ENCODE data around the gene CCDC197. TPM values are rescaled to one million over a fixed set of nuclear protein-coding genes. Genes with fewer than 3 reads are reported as not detected.

CCDC197 gene
- total RNA-seq, 2 experiments from 2014 or later, result not detected

- H3K4me2 ChIP-seq (ENCODE audit: low read length), result no peak overlapping the region
- no peak for TF ChIP-seq EZH2phosphoT487 (IDR thresholded peaks at IDR 0.05; ENCODE audit: borderline replicate concordance, low read depth, low read length)
- intact Hi-C loops (cut with micrococcal nuclease; ENCODE audit: unreplicated experiment), result no loop called here
Measured at GRCh38 chr14:93986955-93987354, 10.1 kb upstream of the CCDC197 start.

GRCh38 chr14:93987376-93987775 lies 9.7 kb upstream of the CCDC197 start:
- Histone ChIP-seq H4K20me1 (ENCODE audit: insufficient read depth, low read length) (no peaks in the 10 kb centered on the region), H3K4me3 (ENCODE audit: low read depth, low read length, poor library complexity, severe bottlenecking) (no peak overlapping the region), H3K27ac (ENCODE audit: low read depth, low read length, poor library complexity, severe bottlenecking) (no peak overlapping the region), H3K4me2 (ENCODE audit: low read length) (no peak overlapping the region), H3K4me1 (ENCODE audit: insufficient read depth, low read length, poor library complexity, severe bottlenecking) (peaks cover 8% of the 10 kb centered on the region), H3K79me2 (ENCODE audit: insufficient read depth, low read depth, low read length) (no peaks in the 10 kb centered on the region), H3K9me3 (ENCODE audit: low read length) (no peaks in the 10 kb centered on the region), H2AFZ (ENCODE audit: low read length) (no peak overlapping the region), H3K9me2 (ENCODE audit: insufficient read depth, low read length) (no peaks in the 10 kb centered on the region), H3K36me3 (ENCODE audit: insufficient read depth, low read length) (no peaks in the 10 kb centered on the region)
- TF ChIP-seq EZH2phosphoT487 (IDR thresholded peaks at IDR 0.05; ENCODE audit: borderline replicate concordance, low read depth, low read length) (no peak), CTCF (conservative IDR thresholded peaks at IDR 0.05; ENCODE audit: low read length) (no peak)
- intact Hi-C loops (cut with micrococcal nuclease; ENCODE audit: unreplicated experiment), result no loop called here
- CTCF ChIA-PET (ENCODE audit: unreplicated experiment), result no interaction called here
- POLR2A ChIA-PET, result no interaction called here
- no peak for DNase-seq (ENCODE audit: low spot score)
- BruUV-seq (replicated peaks), result no TSS peak

More at GRCh38 chr14:93986955-93987354, 10.1 kb upstream of the CCDC197 start:
- Histone ChIP-seq H4K20me1 (ENCODE audit: insufficient read depth, low read length) (no peaks in the 10 kb centered on the region), H3K27ac (ENCODE audit: low read depth, low read length, poor library complexity, severe bottlenecking) (no peak overlapping the region), H3K9me3 (ENCODE audit: low read length) (no peaks in the 10 kb centered on the region), H3K9me2 (ENCODE audit: insufficient read depth, low read length) (no peaks in the 10 kb centered on the region), H3K4me1 (ENCODE audit: insufficient read depth, low read length, poor library complexity, severe bottlenecking) (peaks cover 8% of the 10 kb centered on the region), H3K36me3 (ENCODE audit: insufficient read depth, low read length) (no peaks in the 10 kb centered on the region), H3K4me3 (ENCODE audit: low read depth, low read length, poor library complexity, severe bottlenecking) (no peak overlapping the region), H2AFZ (ENCODE audit: low read length) (no peak overlapping the region), H3K79me2 (ENCODE audit: insufficient read depth, low read depth, low read length) (no peaks in the 10 kb centered on the region)
- no TSS peak for BruUV-seq (replicated peaks)
- CTCF ChIA-PET (ENCODE audit: unreplicated experiment), result no interaction called here
- POLR2A ChIA-PET, result interaction anchor here (0.6 to 0.7 kb wide), 2 partner anchors 52 to 331 kb away, joined by 3 read pairs; no protein-coding TSS in a partner anchor
- DNase-seq (ENCODE audit: low spot score), result no peak

- no peak for DNase-seq (ENCODE audit: low spot score)
- no peak for TF ChIP-seq EZH2phosphoT487 (IDR thresholded peaks at IDR 0.05; ENCODE audit: borderline replicate concordance, low read depth, low read length)
- TF ChIP-seq CTCF (conservative IDR thresholded peaks at IDR 0.05; ENCODE audit: low read length), result no peak
- no peak overlapping the region for H3K27ac ChIP-seq (ENCODE audit: low read depth, low read length, poor library complexity, severe bottlenecking)
- H3K79me2 ChIP-seq (ENCODE audit: insufficient read depth, low read depth, low read length), result no peaks in the 10 kb centered on the region
- ChIA-PET POLR2A (no interaction called here), CTCF (ENCODE audit: unreplicated experiment) (no interaction called here)
- no peaks in the 10 kb centered on the region for H4K20me1 ChIP-seq (ENCODE audit: insufficient read depth, low read length)
- H3K36me3 ChIP-seq (ENCODE audit: insufficient read depth, low read length), result no peaks in the 10 kb centered on the region
- no peaks in the 10 kb centered on the region for H3K9me2 ChIP-seq (ENCODE audit: insufficient read depth, low read length)
- no TSS peak for BruUV-seq (replicated peaks)
- intact Hi-C loops (cut with micrococcal nuclease; ENCODE audit: unreplicated experiment), result no loop called here
- H3K4me2 ChIP-seq (ENCODE audit: low read length), result no peak overlapping the region
- H2AFZ ChIP-seq (ENCODE audit: low read length), result no peak overlapping the region
- H3K4me1 ChIP-seq (ENCODE audit: insufficient read depth, low read length, poor library complexity, severe bottlenecking), result peaks cover 8% of the 10 kb centered on the region
- no peak overlapping the region for H3K4me3 ChIP-seq (ENCODE audit: low read depth, low read length, poor library complexity, severe bottlenecking)
- H3K9me3 ChIP-seq (ENCODE audit: low read length), result no peaks in the 10 kb centered on the region
Measured at GRCh38 chr14:93987815-93988476, 9.2 kb upstream of the CCDC197 start.

Measured in OCI-LY7 (cell line).